PC-3 (cell line): ENCODE data around the gene RNU1-2.
"Not testable (repeated sequence)": the region's sequence is repeated elsewhere in the genome, so short reads cannot be mapped to it uniquely, and the experiment has no call there.

ENCODE experiments used
- EZH2 ChIP-seq: fragments of 300-600 bp; sonication (generic); IDR thresholded peaks from one replicate; pipeline ENCODE4 v1.6.1; 2017; ENCODE audit warnings: antibody characterized with exemption, mild to moderate bottlenecking, low read length; ENCODE audit not compliant: unreplicated experiment
- EZH2phosphoT487 ChIP-seq: fragments of 300-600 bp; sonication (generic); IDR thresholded peaks from 2 replicates; pipeline ENCODE4 v1.6.1; 2018; ENCODE audit warnings: mild to moderate bottlenecking, antibody characterized with exemption, low read length, borderline replicate concordance
- TF ChIP-seq, protein P1 (sequence below): fragments of 300-600 bp; sonication (generic); conservative IDR thresholded peaks from 2 replicates; pipeline ENCODE4 v1.5.1; 2017; ENCODE audit warnings: antibody characterized with exemption, low read depth, mild to moderate bottlenecking, low read length

DNA sequence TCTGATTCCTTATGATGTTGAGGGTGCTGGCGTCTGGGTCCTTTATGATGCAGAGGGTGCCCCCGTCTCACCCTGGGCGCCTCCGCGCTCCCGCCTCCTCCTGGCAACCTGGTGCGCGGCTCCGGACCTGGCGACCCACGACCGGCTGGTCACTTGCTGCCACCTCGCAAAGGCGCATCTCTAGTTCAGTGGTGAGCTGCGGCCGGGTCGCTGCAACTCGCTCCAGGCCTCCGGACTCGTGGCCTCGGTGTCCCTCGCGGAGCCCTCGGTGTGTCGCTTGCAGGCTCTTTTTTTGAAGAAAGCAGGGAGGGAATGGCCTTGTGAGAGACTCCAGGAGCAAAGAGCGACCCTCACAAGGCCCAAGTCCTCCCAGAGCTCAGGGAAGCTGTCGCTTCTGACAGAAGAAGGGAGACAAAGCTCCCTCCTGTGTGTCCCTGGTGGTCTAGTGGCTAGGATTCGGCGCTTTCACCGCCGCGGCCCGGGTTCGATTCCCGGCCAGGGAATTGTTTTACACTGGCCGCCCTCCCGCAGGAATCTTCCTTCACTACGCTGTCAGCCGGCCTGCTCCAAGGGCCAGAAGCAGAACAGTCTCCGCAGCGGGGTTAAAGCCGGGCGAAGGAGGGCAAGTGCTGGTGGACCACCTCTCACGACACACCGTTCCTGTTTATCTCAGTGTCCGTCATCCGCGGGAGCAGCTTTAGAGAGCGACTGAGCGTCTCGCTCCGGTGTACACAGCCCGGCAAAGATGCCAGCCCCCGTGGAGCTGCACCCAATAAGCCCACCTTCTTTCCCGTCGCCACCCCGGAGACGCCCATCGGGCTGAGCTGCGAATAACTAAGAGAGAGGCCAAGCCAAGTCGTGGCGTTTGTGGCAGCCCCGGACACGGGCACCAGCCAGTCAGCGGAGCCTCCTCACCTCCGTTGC lies 23.4 kb upstream of the RNU1-2 start:
- TF ChIP-seq, protein P1, sequence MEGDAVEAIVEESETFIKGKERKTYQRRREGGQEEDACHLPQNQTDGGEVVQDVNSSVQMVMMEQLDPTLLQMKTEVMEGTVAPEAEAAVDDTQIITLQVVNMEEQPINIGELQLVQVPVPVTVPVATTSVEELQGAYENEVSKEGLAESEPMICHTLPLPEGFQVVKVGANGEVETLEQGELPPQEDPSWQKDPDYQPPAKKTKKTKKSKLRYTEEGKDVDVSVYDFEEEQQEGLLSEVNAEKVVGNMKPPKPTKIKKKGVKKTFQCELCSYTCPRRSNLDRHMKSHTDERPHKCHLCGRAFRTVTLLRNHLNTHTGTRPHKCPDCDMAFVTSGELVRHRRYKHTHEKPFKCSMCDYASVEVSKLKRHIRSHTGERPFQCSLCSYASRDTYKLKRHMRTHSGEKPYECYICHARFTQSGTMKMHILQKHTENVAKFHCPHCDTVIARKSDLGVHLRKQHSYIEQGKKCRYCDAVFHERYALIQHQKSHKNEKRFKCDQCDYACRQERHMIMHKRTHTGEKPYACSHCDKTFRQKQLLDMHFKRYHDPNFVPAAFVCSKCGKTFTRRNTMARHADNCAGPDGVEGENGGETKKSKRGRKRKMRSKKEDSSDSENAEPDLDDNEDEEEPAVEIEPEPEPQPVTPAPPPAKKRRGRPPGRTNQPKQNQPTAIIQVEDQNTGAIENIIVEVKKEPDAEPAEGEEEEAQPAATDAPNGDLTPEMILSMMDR: not testable (repeated sequence)
- not testable (repeated sequence) for TF ChIP-seq EZH2, EZH2phosphoT487
